ENCODE data around the gene RHBDL2.
"Not testable (repeated sequence)": the region's sequence is repeated elsewhere in the genome, so short reads cannot be mapped to it uniquely, and the experiment has no call there.

The RHBDL2 gene

GRCh38 chr1:38941527-38942019, at the start of gene RHBDL2:
RHBDL2 (minus strand) TSS chr1:38941830; CDS start chr1:38919212, 22,618 bp downstream.
- DNase-seq (ENCODE audit: low read depth, low spot score): no peak

GRCh38 chr1:38990738-38991637, 49.4 kb upstream of the RHBDL2 start, which contains the start of gene AKIRIN1:
AKIRIN1 (plus strand) TSS chr1:38991276; CDS start chr1:38991381, 105 bp downstream.
- DNase-seq (ENCODE audit: low read depth, low spot score): peak; percentile 85

- no peak for DNase-seq (ENCODE audit: low read depth, low spot score)
Measured at GRCh38 chr1:38990386-38990737, 48.7 kb upstream of the RHBDL2 start.

GRCh38 chr1:38989979-38990378, 48.3 kb upstream of the RHBDL2 start:
- no peak for DNase-seq (ENCODE audit: low read depth, low spot score)

GRCh38 chr1:38979380-38979779, 37.8 kb upstream of the RHBDL2 start:
- DNase-seq (ENCODE audit: low read depth, low spot score): not testable (repeated sequence)

GRCh38 chr1:38978245-38978542, 36.6 kb upstream of the RHBDL2 start:
- not testable (repeated sequence) for DNase-seq (ENCODE audit: low read depth, low spot score)

GRCh38 chr1:38977399-38978244, 36.0 kb upstream of the RHBDL2 start:
- not testable (repeated sequence) for DNase-seq (ENCODE audit: low read depth, low spot score)

- no peak for DNase-seq (ENCODE audit: low read depth, low spot score)
Measured at GRCh38 chr1:38973659-38974437, 32.2 kb upstream of the RHBDL2 start.

- DNase-seq (ENCODE audit: low read depth, low spot score): not testable (repeated sequence)
Measured at GRCh38 chr1:38973145-38973544, 31.5 kb upstream of the RHBDL2 start.

- DNase-seq (ENCODE audit: low read depth, low spot score): no peak
Measured at GRCh38 chr1:38964140-38964548, 22.5 kb upstream of the RHBDL2 start.

GRCh38 chr1:38962560-38962959, 20.9 kb upstream of the RHBDL2 start:
- no peak for DNase-seq (ENCODE audit: low read depth, low spot score)

- no peak for DNase-seq (ENCODE audit: low read depth, low spot score)
Measured at GRCh38 chr1:38962113-38962512, 20.5 kb upstream of the RHBDL2 start.

GRCh38 chr1:38958967-38959366, 17.3 kb upstream of the RHBDL2 start:
- no peak for DNase-seq (ENCODE audit: low read depth, low spot score)

GRCh38 chr1:38953433-38953860, 11.8 kb upstream of the RHBDL2 start:
- no peak for DNase-seq (ENCODE audit: low read depth, low spot score)

GRCh38 chr1:38950553-38950952, 8.9 kb upstream of the RHBDL2 start:
- DNase-seq (ENCODE audit: low read depth, low spot score): no peak

GRCh38 chr1:38944547-38944946, 2.9 kb upstream of the RHBDL2 start:
- no peak for DNase-seq (ENCODE audit: low read depth, low spot score)

GRCh38 chr1:38942664-38943428, 1.2 kb upstream of the RHBDL2 start:
- DNase-seq (ENCODE audit: low read depth, low spot score): no peak

- no peak for DNase-seq (ENCODE audit: low read depth, low spot score)
Measured at GRCh38 chr1:38941093-38941492, 537 bp downstream of the RHBDL2 start.

- DNase-seq (ENCODE audit: low read depth, low spot score): no peak
Measured at GRCh38 chr1:38940339-38941047, 1.1 kb downstream of the RHBDL2 start.

- no peak for DNase-seq (ENCODE audit: low read depth, low spot score)
Measured at GRCh38 chr1:38938722-38939260, 2.8 kb downstream of the RHBDL2 start.
